AG09309 (cell line): Measurements from ENCODE around the gene DST.

ENCODE experiments used
- DNase-seq: peaks from one replicate; pipeline ENCODE4 v3.0.0-alpha.2; 2010; ENCODE audit warnings: low read depth
- H3K4me3 ChIP-seq: 2 replicates; pipeline ENCODE4 v1.5.1; 2011; ENCODE audit warnings: mild to moderate bottlenecking, low read depth, low read length, moderate library complexity; ENCODE audit not compliant: control insufficient read depth
- TF ChIP-seq, protein P1 (sequence below): IDR thresholded peaks from 2 replicates; pipeline ENCODE4 v1.5.1; 2011; ENCODE audit warnings: mild to moderate bottlenecking, low read depth, low read length, inconsistent platforms; ENCODE audit not compliant: insufficient read depth, control insufficient read depth; ENCODE audit errors: missing control alignments

DST gene

GRCh38 chr6:56432194-56432593 lies 210.5 kb downstream of the DST start:
- TF ChIP-seq, protein P1, sequence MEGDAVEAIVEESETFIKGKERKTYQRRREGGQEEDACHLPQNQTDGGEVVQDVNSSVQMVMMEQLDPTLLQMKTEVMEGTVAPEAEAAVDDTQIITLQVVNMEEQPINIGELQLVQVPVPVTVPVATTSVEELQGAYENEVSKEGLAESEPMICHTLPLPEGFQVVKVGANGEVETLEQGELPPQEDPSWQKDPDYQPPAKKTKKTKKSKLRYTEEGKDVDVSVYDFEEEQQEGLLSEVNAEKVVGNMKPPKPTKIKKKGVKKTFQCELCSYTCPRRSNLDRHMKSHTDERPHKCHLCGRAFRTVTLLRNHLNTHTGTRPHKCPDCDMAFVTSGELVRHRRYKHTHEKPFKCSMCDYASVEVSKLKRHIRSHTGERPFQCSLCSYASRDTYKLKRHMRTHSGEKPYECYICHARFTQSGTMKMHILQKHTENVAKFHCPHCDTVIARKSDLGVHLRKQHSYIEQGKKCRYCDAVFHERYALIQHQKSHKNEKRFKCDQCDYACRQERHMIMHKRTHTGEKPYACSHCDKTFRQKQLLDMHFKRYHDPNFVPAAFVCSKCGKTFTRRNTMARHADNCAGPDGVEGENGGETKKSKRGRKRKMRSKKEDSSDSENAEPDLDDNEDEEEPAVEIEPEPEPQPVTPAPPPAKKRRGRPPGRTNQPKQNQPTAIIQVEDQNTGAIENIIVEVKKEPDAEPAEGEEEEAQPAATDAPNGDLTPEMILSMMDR, result no peak
- no peak for DNase-seq
- no peak overlapping the region for H3K4me3 ChIP-seq

- no peak overlapping the region for H3K4me3 ChIP-seq
- TF ChIP-seq, protein P1, result no peak
- DNase-seq, result no peak
These were observed 211.8 kb downstream of the DST start for GRCh38 chr6:56430629-56431600.

DNA sequence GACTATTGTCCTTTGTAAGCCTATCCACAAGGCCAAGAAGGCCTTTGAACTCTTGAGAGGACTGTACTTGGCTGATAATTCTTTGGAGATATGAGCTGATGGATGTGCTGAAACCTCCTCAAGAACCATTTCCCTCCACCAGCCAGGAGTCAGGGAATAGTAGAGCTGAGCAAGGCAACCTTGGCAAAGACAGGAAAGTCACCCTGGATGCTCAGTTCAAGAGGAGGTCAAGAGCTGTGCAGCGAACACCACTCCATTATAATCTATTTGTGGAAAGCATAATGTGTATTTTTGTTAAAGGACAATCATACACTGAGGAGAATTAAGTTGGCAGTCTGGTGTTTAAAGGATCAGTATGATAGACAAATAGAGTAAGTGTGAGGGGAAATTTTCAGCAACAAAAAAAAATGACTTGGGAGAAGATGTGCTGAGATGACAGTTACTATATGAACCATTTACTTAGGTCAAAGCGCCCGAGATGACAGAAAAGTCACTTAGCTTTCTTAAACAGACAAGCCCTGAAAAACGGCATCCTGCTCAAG lies 218.1 kb downstream of the DST start:
- no peak overlapping the region for H3K4me3 ChIP-seq

GRCh38 chr6:56424064-56424463 lies 218.6 kb downstream of the DST start:
- no peak for DNase-seq
- TF ChIP-seq, protein P1, result no peak
- H3K4me3 ChIP-seq, result no peak overlapping the region

More for the DNA sequence above, 218.1 kb downstream of the DST start:
- TF ChIP-seq, protein P1, result no peak
- no peak for DNase-seq

GRCh38 chr6:56420296-56420695 lies 222.4 kb downstream of the DST start:
- no peak for DNase-seq
- TF ChIP-seq, protein P1, result no peak

DNA sequence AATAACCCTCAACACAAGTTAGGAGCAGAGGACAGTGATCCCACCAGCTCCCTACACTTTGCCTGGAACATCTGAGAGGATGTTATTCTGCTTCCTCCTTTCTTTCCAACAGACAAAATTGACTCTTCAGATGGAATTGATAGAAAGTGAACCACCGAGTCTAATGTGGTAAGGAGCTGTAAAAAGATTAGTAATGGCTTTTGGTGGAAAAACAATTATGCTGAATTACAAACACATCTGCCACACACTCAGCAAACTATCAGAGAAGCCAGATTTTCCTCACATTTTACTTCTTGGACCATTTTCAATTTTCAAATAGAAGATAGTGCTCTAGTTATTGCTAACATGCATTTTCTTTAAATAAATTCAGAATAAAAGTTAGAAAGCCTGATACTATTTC lies 223.5 kb downstream of the DST start:
- H3K4me3 ChIP-seq, result no peak overlapping the region
- no peak for DNase-seq
- TF ChIP-seq, protein P1, result no peak

More at GRCh38 chr6:56420296-56420695, 222.4 kb downstream of the DST start:
- no peak overlapping the region for H3K4me3 ChIP-seq
